Caco-2 (cell line): ENCODE results near the gene FAT1. TPM values are rescaled to one million over a fixed set of nuclear protein-coding genes. Genes with fewer than 3 reads are reported as not detected.

Experiments used
- BruUV-seq: library from RNA; stranded (reverse); fragments of 400-500 nt; replicated peaks from 2 replicates; lab custom pipeline; 2021; lab: Mats Ljungman, UMichigan
- CTCF ChIA-PET: fragments of 300-600 bp; sonication (Branson Sonifier 250); formaldehyde crosslinking; loops from one replicate; lab custom pipeline; 2022; ENCODE audit warnings: antibody characterized with exemption; lab: Charles Lee
- POLR2A ChIA-PET: fragments of 300-600 bp; sonication (Branson Sonifier 250); formaldehyde crosslinking; loops from one replicate; lab custom pipeline; 2022; ENCODE audit warnings: antibody characterized with exemption; lab: Charles Lee
- DNase-seq, 2 experiments: peaks; one replicate each; pipeline versions ENCODE4 v3.0.0 to v3.0.0-alpha.2; 2020 to 2022
- H3K27me3 ChIP-seq: replicated peaks from 2 replicates; pipeline ENCODE4 v1.6.0; 2011; ENCODE audit warnings: low read length; ENCODE audit not compliant: control insufficient read depth, insufficient read depth
- H3K36me3 ChIP-seq: 2 replicates; pipeline ENCODE4 v1.5.1; 2011; ENCODE audit warnings: low read length; ENCODE audit not compliant: control insufficient read depth, insufficient read depth
- H3K4me1 ChIP-seq: fragments of 250-450 bp; sonication (Bioruptor Pico); 2 replicates; pipeline ENCODE4 v1.5.1; 2020; ENCODE audit warnings: mild to moderate bottlenecking
- H3K4me3 ChIP-seq: 2 replicates; pipeline ENCODE4 v1.5.1; 2011; ENCODE audit warnings: low read depth, mild to moderate bottlenecking, control low read depth, low read length
- H3K9me3 ChIP-seq: fragments of 250-450 bp; sonication (Bioruptor Pico); 2 replicates; pipeline ENCODE4 v1.5.1; 2020; ENCODE audit warnings: mild to moderate bottlenecking, moderate library complexity
- H3K27ac Mint-ChIP-seq: one replicate; pipeline ENCODE4 v1.8.0; 2022; ENCODE audit warnings: mixed read lengths; ENCODE audit not compliant: unreplicated experiment
- H3K27me3 Mint-ChIP-seq: one replicate; pipeline ENCODE4 v1.8.0; 2022; ENCODE audit warnings: mixed read lengths; ENCODE audit not compliant: insufficient read depth, unreplicated experiment
- H3K36me3 Mint-ChIP-seq: one replicate; pipeline ENCODE4 v1.8.0; 2022; ENCODE audit warnings: mild to moderate bottlenecking, mixed read lengths; ENCODE audit not compliant: insufficient read depth, unreplicated experiment
- H3K4me1 Mint-ChIP-seq: one replicate; pipeline ENCODE4 v1.8.0; 2022; ENCODE audit warnings: low read depth, mixed read lengths; ENCODE audit not compliant: unreplicated experiment
- H3K4me3 Mint-ChIP-seq: one replicate; pipeline ENCODE4 v1.8.0; 2022; ENCODE audit warnings: mild to moderate bottlenecking, moderate library complexity, mixed read lengths; ENCODE audit not compliant: unreplicated experiment
- H3K9me3 Mint-ChIP-seq: one replicate; pipeline ENCODE4 v1.8.0; 2022; ENCODE audit warnings: mixed read lengths; ENCODE audit not compliant: unreplicated experiment
- CTCF ChIP-seq, 2 experiments: fragments of 200-600 bp in 1 of 2; IDR thresholded peaks; 1 replicate in 1 of 2; 2 replicates in 1 of 2; pipeline versions ENCODE4 v1.5.1 to v1.8.0; 2011 to 2022; ENCODE audit warnings: antibody characterized with exemption in 1 of 2, control low read depth in 1 of 2, inconsistent platforms in 1 of 2, low read depth in 1 of 2, low read length in 1 of 2, mild to moderate bottlenecking in 1 of 2, moderate library complexity in 1 of 2; ENCODE audit not compliant: insufficient read depth in 1 of 2, severe bottlenecking in 1 of 2, unreplicated experiment in 1 of 2
- intact Hi-C: fragments of 100-400 bp; cut with micrococcal nuclease; formaldehyde crosslinking; loops from one replicate; pipeline ENCODE4 v1.10.0; 2022; ENCODE audit not compliant: unreplicated experiment
- total RNA-seq: library from RNA; stranded (reverse); gene quantifications from 2 replicates; pipeline ENCODE4 v1.2.3, GENCODE V29; 2022

Gene FAT1
- total RNA-seq, 1 experiment from 2014 or later, result 135 TPM

GRCh38 chr4:186770481-186771175, 47.0 kb upstream of the FAT1 start:
- Mint-ChIP-seq H3K27ac (no peak overlapping the region), H3K4me3 (no peak overlapping the region), H3K4me1 (peaks cover 7% of the 10 kb centered on the region), H3K27me3 (no peaks in the 10 kb centered on the region), H3K9me3 (no peaks in the 10 kb centered on the region), H3K36me3 (no peaks in the 10 kb centered on the region)
- TF ChIP-seq CTCF (IDR thresholded peaks at IDR 0.05; ENCODE audit: insufficient read depth in 1 of 2, low read depth in 1 of 2, low read length in 1 of 2, severe bottlenecking in 1 of 2, unreplicated experiment in 1 of 2), result no peak
- POLR2A ChIA-PET, result no interaction called here
- intact Hi-C loops, result no loop called here
- CTCF ChIA-PET, result interaction anchor here (0.7 kb wide), 1 partner anchor 579 kb away, joined by 3 read pairs; no protein-coding TSS in a partner anchor
- DNase-seq, result no peak
- H3K4me1 ChIP-seq, result peaks cover 16% of the 10 kb centered on the region
- H3K4me3 ChIP-seq, result no peak overlapping the region
- no peaks in the 10 kb centered on the region for H3K27me3 ChIP-seq
- BruUV-seq, result no TSS peak
- H3K36me3 ChIP-seq, result no peaks in the 10 kb centered on the region
- no peaks in the 10 kb centered on the region for H3K9me3 ChIP-seq

GRCh38 chr4:186767794-186768193, 44.1 kb upstream of the FAT1 start:
- Mint-ChIP-seq H3K27ac (peak overlapping the region; percentile 76), H3K27me3 (no peaks in the 10 kb centered on the region), H3K4me1 (peaks cover 7% of the 10 kb centered on the region), H3K4me3 (no peak overlapping the region), H3K36me3 (no peaks in the 10 kb centered on the region), H3K9me3 (no peaks in the 10 kb centered on the region)
- intact Hi-C loops, result loop anchor here (5.0 kb wide), 1 partner anchor 40 kb away; no protein-coding TSS in a partner anchor
- BruUV-seq, result no TSS peak
- Histone ChIP-seq H3K9me3 (no peaks in the 10 kb centered on the region), H3K4me1 (peaks cover 27% of the 10 kb centered on the region), H3K36me3 (no peaks in the 10 kb centered on the region), H3K4me3 (no peak overlapping the region), H3K27me3 (no peaks in the 10 kb centered on the region)
- TF ChIP-seq CTCF (IDR thresholded peaks at IDR 0.05; ENCODE audit: insufficient read depth in 1 of 2, low read depth in 1 of 2, low read length in 1 of 2, severe bottlenecking in 1 of 2, unreplicated experiment in 1 of 2), result no peak
- ChIA-PET CTCF (no interaction called here), POLR2A (no interaction called here)
- no peak for DNase-seq

GRCh38 chr4:186765673-186766546, 42.3 kb upstream of the FAT1 start:
- Mint-ChIP-seq H3K27ac (peak overlapping the region; percentile 71), H3K4me3 (peak overlapping the region; percentile 45), H3K36me3 (no peaks in the 10 kb centered on the region), H3K4me1 (no peaks in the 10 kb centered on the region), H3K27me3 (no peaks in the 10 kb centered on the region), H3K9me3 (no peaks in the 10 kb centered on the region)
- no peaks in the 10 kb centered on the region for H3K9me3 ChIP-seq
- ChIA-PET CTCF (interaction anchor here (0.6 kb wide), 1 partner anchor 33 kb away, joined by 3 read pairs; no protein-coding TSS in a partner anchor), POLR2A (interaction anchor here (0.6 kb wide), 2 partner anchors 15 to 39 kb away, joined by 3 read pairs; no protein-coding TSS in a partner anchor)
- intact Hi-C loops, result loop anchor here (5.0 kb wide), 1 partner anchor 39 kb away; no protein-coding TSS in a partner anchor
- no peaks in the 10 kb centered on the region for H3K36me3 ChIP-seq
- no peak for TF ChIP-seq CTCF (IDR thresholded peaks at IDR 0.05; ENCODE audit: insufficient read depth in 1 of 2, low read depth in 1 of 2, low read length in 1 of 2, severe bottlenecking in 1 of 2, unreplicated experiment in 1 of 2)
- BruUV-seq, result no TSS peak
- no peaks in the 10 kb centered on the region for H3K27me3 ChIP-seq
- H3K4me1 ChIP-seq, result peaks cover 22% of the 10 kb centered on the region
- no peak overlapping the region for H3K4me3 ChIP-seq
- peak; percentile 69 to 91 for DNase-seq
